ENCODE results near the gene IQCE.

DNA sequence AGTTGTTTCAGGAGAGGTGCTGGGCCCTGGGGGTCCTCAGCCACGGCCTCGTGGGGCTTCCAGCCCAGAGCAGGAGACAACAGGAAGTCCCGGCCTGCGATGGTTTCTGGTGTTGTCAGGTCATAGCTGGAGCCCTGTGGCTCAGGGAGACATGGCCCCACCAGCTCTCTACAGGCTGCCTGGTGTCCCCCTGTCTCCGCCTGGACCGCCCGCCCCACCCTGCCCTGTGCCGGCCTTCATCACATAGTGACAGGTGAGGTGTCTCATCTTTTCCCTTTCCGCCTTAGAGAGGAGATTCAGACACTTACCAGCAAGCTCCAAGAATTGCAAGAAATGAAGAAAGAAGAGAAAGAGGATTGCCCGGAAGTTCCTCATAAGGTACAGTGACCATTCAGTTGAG is 35.8 kb downstream of the IQCE start:
- no peak for TF ChIP-seq CTCF (IDR thresholded peaks at IDR 0.05)
- no peak for TF ChIP-seq EZH2 (IDR thresholded peaks at IDR 0.05; ENCODE audit: borderline replicate concordance, insufficient read depth, low read depth, low read length, poor library complexity, severe bottlenecking)
